Measurements from ENCODE around the gene PDE4D.
"Not testable (repeated sequence)": the region's sequence is repeated elsewhere in the genome, so short reads cannot be mapped to it uniquely, and the experiment has no call there.

The PDE4D gene

GRCh38 chr5:59772206-59772605 lies 121.3 kb downstream of the PDE4D start:
- Mint-ChIP-seq H3K4me1 (peaks cover 7% of the 10 kb centered on the region), H3K9me3 (no peaks in the 10 kb centered on the region), H3K36me3 (no peaks in the 10 kb centered on the region), H3K4me3 (no peak overlapping the region), H3K27ac (no peak overlapping the region)
- no peak for ATAC-seq
- no peak for DNase-seq (ENCODE audit: low spot score in 2 of 2)

DNA sequence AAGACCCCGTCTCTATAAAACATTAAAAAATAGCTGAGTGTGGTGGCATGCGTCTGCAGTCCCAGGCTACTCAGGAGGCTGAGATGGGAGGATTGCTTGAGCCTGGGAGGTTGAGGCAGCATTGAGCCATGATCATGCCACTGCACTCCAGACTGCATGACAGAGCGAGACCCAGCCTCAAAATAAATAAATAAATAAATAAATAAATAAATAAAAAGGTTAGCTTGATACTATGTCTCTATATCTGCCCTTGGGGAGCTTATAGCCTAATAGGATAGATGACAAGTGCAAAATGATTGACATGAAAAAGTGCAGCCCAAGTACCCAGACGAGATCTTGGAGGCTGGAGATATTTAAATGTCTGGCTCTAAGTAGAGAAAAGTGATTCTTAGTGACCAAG lies 122.6 kb downstream of the PDE4D start:
- Mint-ChIP-seq H3K27ac (no peak overlapping the region), H3K36me3 (no peaks in the 10 kb centered on the region), H3K4me1 (peaks cover 7% of the 10 kb centered on the region), H3K9me3 (no peaks in the 10 kb centered on the region), H3K4me3 (no peak overlapping the region)
- no peak for ATAC-seq
- no peak for DNase-seq (ENCODE audit: low spot score in 2 of 2)

DNA sequence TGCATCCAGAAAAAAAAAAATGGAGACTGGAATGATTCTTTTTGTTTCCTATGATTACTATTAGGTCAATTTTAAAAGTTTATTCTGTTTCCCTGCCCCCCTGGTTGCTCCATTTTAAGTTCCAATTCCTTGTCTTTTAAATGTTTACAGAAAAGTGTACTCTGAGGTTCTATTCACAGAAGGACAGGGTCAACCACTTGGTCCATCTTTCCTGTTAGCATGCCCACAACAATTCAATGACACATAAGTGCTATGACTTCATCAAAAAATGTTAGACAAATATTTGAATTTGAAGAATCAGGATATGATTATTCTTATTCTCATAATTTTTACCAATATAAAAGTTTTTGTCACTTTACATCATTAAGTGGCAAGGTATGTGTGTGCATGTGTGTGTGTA lies 123.7 kb downstream of the PDE4D start:
- DNase-seq (ENCODE audit: low spot score in 2 of 2) (no peak), ATAC-seq (no peak)
- H3K36me3 Mint-ChIP-seq, result no peaks in the 10 kb centered on the region
- no peaks in the 10 kb centered on the region for H3K9me3 Mint-ChIP-seq
- H3K4me3 Mint-ChIP-seq, result no peak overlapping the region
- H3K27ac Mint-ChIP-seq, result no peak overlapping the region
- H3K4me1 Mint-ChIP-seq, result peaks cover 7% of the 10 kb centered on the region

- Mint-ChIP-seq H3K27ac (no peak overlapping the region), H3K4me3 (no peak overlapping the region), H3K9me3 (no peaks in the 10 kb centered on the region), H3K4me1 (peaks cover 7% of the 10 kb centered on the region), H3K36me3 (no peaks in the 10 kb centered on the region)
- no peak for ATAC-seq
- DNase-seq (ENCODE audit: low spot score in 2 of 2), result no peak
These were observed 124.5 kb downstream of the PDE4D start for GRCh38 chr5:59769041-59769360.

GRCh38 chr5:59768152-59769040 lies 125.1 kb downstream of the PDE4D start:
- Mint-ChIP-seq H3K27ac (no peak overlapping the region), H3K4me3 (peak overlapping the region; percentile 31), H3K36me3 (no peaks in the 10 kb centered on the region), H3K9me3 (no peaks in the 10 kb centered on the region), H3K4me1 (peaks cover 7% of the 10 kb centered on the region)
- no peak for DNase-seq (ENCODE audit: low spot score in 2 of 2)
- ATAC-seq, result peak; percentile 36

DNA sequence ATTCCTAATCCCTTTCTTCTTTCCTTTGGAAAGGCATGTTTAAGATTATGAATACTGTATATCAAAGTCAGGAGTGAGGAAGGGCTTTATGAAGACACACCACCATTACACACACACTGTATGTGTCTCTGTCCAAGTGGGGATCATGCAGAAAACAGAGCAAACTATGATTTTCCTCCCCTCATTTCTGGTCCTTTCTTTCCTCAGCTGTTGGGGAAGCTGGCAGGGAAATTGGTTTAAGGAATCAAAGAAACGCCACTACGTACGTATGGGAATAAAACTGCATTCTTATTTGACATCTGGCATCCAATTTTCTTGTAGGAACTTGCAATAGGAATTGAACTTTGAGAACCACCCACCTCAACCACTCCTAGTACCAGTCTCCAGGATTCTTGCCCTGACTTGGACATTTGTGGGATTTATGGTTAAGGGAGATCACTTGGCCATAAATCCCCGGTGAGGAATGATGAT lies 125.8 kb downstream of the PDE4D start:
- Mint-ChIP-seq H3K36me3 (no peaks in the 10 kb centered on the region), H3K27ac (no peak overlapping the region), H3K4me3 (peak overlapping the region; percentile 31), H3K9me3 (no peaks in the 10 kb centered on the region), H3K4me1 (peaks cover 7% of the 10 kb centered on the region)
- DNase-seq (ENCODE audit: low spot score in 2 of 2), result no peak
- no peak for ATAC-seq

DNA sequence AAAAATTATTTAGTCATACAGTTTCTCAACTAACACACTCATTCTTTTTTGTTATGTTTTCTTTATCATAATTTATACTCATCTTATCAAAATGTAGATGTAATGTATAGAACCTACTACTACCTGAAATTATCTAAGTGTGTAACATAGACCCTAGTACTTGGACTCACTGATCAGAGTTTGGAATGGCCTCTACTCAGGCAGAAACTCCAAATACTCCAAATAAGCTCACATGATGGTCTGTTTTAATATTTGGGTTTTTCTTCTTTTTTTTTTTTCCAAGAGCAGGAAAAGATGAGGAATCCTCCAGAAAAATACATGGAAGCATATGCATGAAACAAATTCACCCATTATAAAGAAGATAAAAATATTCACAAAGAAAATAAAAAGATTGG lies 126.3 kb downstream of the PDE4D start:
- H3K9me3 Mint-ChIP-seq, result no peaks in the 10 kb centered on the region
- H3K27ac Mint-ChIP-seq, result no peak overlapping the region
- DNase-seq (ENCODE audit: low spot score in 2 of 2), result no peak
- H3K4me1 Mint-ChIP-seq, result peaks cover 7% of the 10 kb centered on the region
- ATAC-seq, result no peak
- no peak overlapping the region for H3K4me3 Mint-ChIP-seq
- H3K36me3 Mint-ChIP-seq, result no peaks in the 10 kb centered on the region

GRCh38 chr5:59766427-59767210 lies 126.9 kb downstream of the PDE4D start:
- ATAC-seq, result no peak
- Mint-ChIP-seq H3K4me1 (peaks cover 7% of the 10 kb centered on the region), H3K9me3 (no peaks in the 10 kb centered on the region), H3K27ac (no peak overlapping the region), H3K4me3 (no peak overlapping the region), H3K36me3 (no peaks in the 10 kb centered on the region)
- DNase-seq (ENCODE audit: low spot score in 2 of 2), result no peak

DNA sequence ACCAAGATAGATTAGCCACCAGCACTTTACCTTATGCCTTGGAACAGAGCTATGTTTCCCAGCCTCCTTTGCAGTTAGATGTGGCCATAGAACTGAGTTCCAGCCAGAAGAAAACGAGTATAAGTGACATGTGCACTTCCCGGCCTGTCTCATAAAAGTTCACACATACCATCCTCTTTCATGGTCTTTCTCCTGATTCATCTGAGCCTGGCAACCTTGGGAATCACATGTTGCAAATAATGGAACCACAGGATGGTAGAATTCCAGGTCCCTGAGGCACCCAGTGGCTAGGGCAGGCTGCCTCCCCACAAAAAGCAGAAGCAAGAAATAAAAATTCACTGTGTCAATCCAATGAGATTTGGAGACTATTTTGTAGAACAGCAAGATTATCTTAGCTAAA lies 128.1 kb downstream of the PDE4D start:
- Mint-ChIP-seq H3K27ac (no peak overlapping the region), H3K9me3 (no peaks in the 10 kb centered on the region), H3K36me3 (no peaks in the 10 kb centered on the region), H3K4me3 (no peak overlapping the region), H3K4me1 (peaks cover 7% of the 10 kb centered on the region)
- no peak for ATAC-seq
- no peak for DNase-seq (ENCODE audit: low spot score in 2 of 2)

DNA sequence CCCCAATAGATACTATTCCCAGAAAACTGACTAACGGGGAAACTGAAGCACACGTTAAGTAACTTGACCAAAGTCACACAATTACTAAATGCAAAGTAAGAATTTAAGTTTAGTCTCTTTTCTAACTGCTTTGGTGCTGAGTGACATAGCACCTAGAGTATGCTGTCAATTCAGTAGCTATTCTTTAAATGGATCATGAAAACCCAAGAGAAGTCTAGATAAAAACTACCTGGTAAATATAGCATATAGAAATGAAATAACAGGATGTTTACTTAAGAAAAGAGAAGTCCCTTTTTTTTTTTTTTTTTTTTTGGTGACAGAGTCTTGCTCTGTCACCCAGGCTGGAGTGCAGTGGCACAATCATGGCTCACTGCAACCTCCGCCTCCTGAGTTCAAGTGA lies 129.2 kb downstream of the PDE4D start:
- Mint-ChIP-seq H3K27ac (no peak overlapping the region), H3K4me3 (no peak overlapping the region), H3K36me3 (no peaks in the 10 kb centered on the region), H3K4me1 (peaks cover 7% of the 10 kb centered on the region), H3K9me3 (no peaks in the 10 kb centered on the region)
- ATAC-seq (no peak), DNase-seq (ENCODE audit: low spot score in 2 of 2) (no peak)

DNA sequence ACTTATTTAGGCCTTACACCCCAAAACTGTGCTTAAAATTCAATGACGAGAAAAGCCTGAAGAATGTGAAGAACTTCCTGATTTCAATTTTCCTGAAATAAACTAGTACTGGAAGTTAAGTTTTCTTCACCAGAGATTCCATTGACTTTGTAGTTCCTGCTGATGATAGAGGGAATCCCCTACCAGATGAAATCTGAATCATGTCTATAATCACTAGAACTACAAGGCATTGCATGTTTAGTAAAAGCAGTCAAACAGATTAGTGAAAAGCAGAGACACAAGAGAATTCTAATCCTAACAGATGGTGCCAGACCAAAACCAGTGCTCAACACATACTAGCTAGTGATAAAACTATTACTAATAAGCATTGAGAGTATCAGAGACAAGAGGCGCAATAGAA lies 130.0 kb downstream of the PDE4D start:
- no peaks in the 10 kb centered on the region for H3K36me3 Mint-ChIP-seq
- DNase-seq (ENCODE audit: low spot score in 2 of 2) (no peak), ATAC-seq (no peak)
- H3K27ac Mint-ChIP-seq, result no peak overlapping the region
- no peak overlapping the region for H3K4me3 Mint-ChIP-seq
- no peaks in the 10 kb centered on the region for H3K9me3 Mint-ChIP-seq
- H3K4me1 Mint-ChIP-seq, result peaks cover 7% of the 10 kb centered on the region

DNA sequence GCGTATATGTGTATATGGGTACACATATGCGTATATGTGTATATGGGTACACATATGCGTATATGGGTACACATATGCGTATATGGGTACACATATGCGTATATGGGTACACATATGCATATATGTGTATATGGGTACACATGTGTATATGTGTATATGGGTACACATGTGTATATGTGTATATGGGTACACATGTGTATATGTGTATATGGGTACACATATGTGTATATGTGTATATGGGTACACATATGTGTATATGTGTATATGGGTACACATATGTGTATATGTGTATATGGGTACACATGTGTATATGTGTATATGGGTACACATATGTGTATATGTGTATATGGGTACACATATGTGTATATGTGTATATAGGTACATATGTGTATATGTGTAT lies 131.3 kb downstream of the PDE4D start:
- not testable (repeated sequence) for H3K36me3 Mint-ChIP-seq; DNase-seq (ENCODE audit: low spot score in 2 of 2); H3K4me3 Mint-ChIP-seq; H3K4me1 Mint-ChIP-seq; H3K9me3 Mint-ChIP-seq; ATAC-seq; H3K27ac Mint-ChIP-seq

- Mint-ChIP-seq H3K4me1 (no peaks in the 10 kb centered on the region), H3K4me3 (no peak overlapping the region), H3K9me3 (no peaks in the 10 kb centered on the region), H3K36me3 (no peaks in the 10 kb centered on the region), H3K27ac (no peak overlapping the region)
- ATAC-seq (peak; percentile 88), DNase-seq (ENCODE audit: low spot score in 2 of 2) (no peak)
These were observed 132.7 kb downstream of the PDE4D start for GRCh38 chr5:59760785-59761348.

GRCh38 chr5:59759600-59760351 lies 133.8 kb downstream of the PDE4D start:
- Mint-ChIP-seq H3K36me3 (no peaks in the 10 kb centered on the region), H3K4me1 (no peaks in the 10 kb centered on the region), H3K27ac (no peak overlapping the region), H3K9me3 (no peaks in the 10 kb centered on the region), H3K4me3 (no peak overlapping the region)
- DNase-seq (ENCODE audit: low spot score in 2 of 2), result no peak
- ATAC-seq, result no peak

DNA sequence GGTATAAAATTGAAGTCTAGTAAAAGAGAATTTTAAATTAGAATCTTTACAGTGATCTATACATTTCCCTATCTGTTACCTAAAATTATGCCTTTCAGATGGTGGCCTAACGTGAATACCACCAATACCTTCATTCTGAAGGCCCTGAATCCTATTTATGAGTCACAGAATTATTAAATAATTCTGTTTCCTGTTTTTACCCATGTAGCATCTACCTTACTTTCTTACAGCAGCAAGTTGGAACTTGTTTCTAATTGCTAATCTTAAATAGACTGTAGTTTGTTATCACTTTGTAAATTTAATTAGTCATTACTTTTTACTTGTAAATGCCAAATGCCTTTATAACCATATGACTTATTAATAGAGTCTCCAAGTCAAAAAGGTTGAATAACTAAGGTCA lies 135.0 kb downstream of the PDE4D start:
- no peaks in the 10 kb centered on the region for H3K9me3 Mint-ChIP-seq
- no peaks in the 10 kb centered on the region for H3K4me1 Mint-ChIP-seq
- ATAC-seq, result no peak
- no peak overlapping the region for H3K4me3 Mint-ChIP-seq
- DNase-seq (ENCODE audit: low spot score in 2 of 2), result no peak
- H3K36me3 Mint-ChIP-seq, result no peaks in the 10 kb centered on the region
- no peak overlapping the region for H3K27ac Mint-ChIP-seq

Data from stimulated activated effector memory CD8-positive, alpha-beta T cell treated with anti-CD3 and anti-CD28 coated beads, Interleukin-12 subunit alpha, Interleukin-12 subunit beta, amount 100 ng/mL, for 72 hours (primary cell).